SKM-1 (cell line): ENCODE data around the gene BEND2.

Experiments used
- DNase-seq: peaks from one replicate; lab custom pipeline; 2025; ENCODE audit not compliant: unreplicated experiment; lab: John Stamatoyannopoulos, UW

BEND2 gene

GRCh38 chrX:18146009-18146408, 74.7 kb downstream of the BEND2 start:
- no peak for DNase-seq

GRCh38 chrX:18136816-18137215, 83.9 kb downstream of the BEND2 start:
- no peak for DNase-seq

DNA sequence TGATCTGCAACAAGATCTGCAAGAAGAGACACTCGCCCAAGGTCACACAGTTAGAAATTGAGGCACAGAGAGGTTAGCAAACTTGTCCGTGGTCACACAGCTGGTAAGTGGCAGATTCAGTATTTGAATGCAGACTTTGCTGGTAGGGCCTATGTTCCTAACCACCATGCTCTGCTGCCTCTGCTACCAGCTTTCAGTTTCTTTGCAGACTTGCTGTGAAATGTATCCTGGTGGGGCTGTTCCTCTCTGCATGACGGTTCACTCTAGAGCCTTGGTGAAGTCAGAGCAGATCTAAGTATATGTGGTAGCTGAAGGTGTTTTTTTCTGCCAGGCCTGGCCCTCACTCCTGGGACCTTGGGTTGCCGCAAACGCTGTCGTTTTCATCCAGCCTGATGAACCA, 87.1 kb downstream of the BEND2 start:
- no peak for DNase-seq

- no peak for DNase-seq
Measured at GRCh38 chrX:18129690-18130089, 91.0 kb downstream of the BEND2 start.

DNA sequence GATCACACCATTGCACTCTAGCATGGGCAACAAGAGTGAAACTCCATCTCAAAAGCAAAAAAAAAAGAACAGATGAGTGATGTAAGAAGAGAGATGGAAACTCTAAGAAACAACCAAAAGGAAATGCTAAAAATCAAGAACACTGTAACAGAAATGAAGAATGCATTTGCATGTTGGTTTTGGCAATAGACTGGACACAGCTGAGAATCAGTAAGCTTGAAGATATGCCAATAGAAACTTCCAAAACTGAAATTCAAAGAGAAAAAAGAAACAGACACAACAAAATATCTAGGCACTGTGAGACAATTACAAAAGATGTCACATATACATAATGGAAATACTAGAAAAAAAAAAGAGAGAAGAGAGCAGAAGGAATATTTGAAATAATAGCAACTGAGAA, 93.7 kb downstream of the BEND2 start:
- DNase-seq = no peak

DNA sequence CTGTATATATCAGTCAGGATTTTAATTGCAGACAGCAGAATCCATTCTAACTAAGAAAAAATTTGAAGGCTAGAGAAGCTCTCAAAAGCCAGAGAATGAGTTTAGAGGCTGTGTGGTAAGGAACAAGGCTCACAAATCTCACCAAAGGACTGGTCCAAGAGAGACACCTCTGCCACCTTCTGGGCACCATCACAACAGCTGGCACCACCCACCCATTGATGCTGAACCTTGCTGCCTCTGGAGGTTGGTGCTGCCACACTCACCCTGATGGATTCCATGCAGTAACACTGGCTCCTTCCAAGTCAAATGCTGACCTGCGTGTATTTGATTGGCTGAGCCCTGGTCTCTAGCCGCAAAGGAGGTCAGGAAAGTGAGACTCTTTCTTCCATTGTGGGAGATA, 100.8 kb downstream of the BEND2 start:
- no peak for DNase-seq
